ENCODE results near the gene S100A16.
"Not testable (repeated sequence)": the region's sequence is repeated elsewhere in the genome, so short reads cannot be mapped to it uniquely, and the experiment has no call there.

The S100A16 gene

GRCh38 chr1:153614189-153614900 is 1.4 kb upstream of the S100A16 start:
- DNase-seq: no peak

GRCh38 chr1:153613406-153613805 is 469 bp upstream of the S100A16 start:
- DNase-seq: no peak

GRCh38 chr1:153612111-153612754 is 704 bp downstream of the S100A16 start:
- DNase-seq: no peak

- DNase-seq: no peak
Measured at GRCh38 chr1:153611356-153611755, 1.6 kb downstream of the S100A16 start.

GRCh38 chr1:153610811-153611301 is 2.1 kb downstream of the S100A16 start:
- DNase-seq: no peak

- peak; percentile 1 to 9 for DNase-seq
Measured at GRCh38 chr1:153610334-153610733, 2.6 kb downstream of the S100A16 start.

GRCh38 chr1:153609585-153609907 is 3.4 kb downstream of the S100A16 start:
- no peak for DNase-seq

GRCh38 chr1:153608742-153609584 is 4.0 kb downstream of the S100A16 start:
- DNase-seq: peak; percentile 74 to 87

- DNase-seq: peak; percentile 2 to 44
Measured at GRCh38 chr1:153608089-153608682, 4.8 kb downstream of the S100A16 start.

GRCh38 chr1:153607381-153607780 is 5.6 kb downstream of the S100A16 start:
- no peak for DNase-seq

GRCh38 chr1:153606194-153606593 is 6.7 kb downstream of the S100A16 start:
- DNase-seq: no peak

GRCh38 chr1:153602749-153603148 is 10.2 kb downstream of the S100A16 start:
- DNase-seq: no peak

- no peak for DNase-seq
Measured at GRCh38 chr1:153599847-153600246, 13.1 kb downstream of the S100A16 start.

- DNase-seq: no peak
Measured at GRCh38 chr1:153598309-153599172, 14.4 kb downstream of the S100A16 start.

- no peak for DNase-seq
Measured at GRCh38 chr1:153597206-153597605, 15.7 kb downstream of the S100A16 start.

- no peak for DNase-seq
Measured at GRCh38 chr1:153592748-153593147, 20.2 kb downstream of the S100A16 start.

GRCh38 chr1:153588482-153588881 is 24.5 kb downstream of the S100A16 start:
- DNase-seq: no peak

GRCh38 chr1:153588033-153588432 is 24.9 kb downstream of the S100A16 start:
- DNase-seq: not testable (repeated sequence)

GRCh38 chr1:153587314-153587713 is 25.6 kb downstream of the S100A16 start:
- DNase-seq: no peak

- no peak for DNase-seq
Measured at GRCh38 chr1:153586347-153586746, 26.6 kb downstream of the S100A16 start.

GRCh38 chr1:153585006-153585405 is 27.9 kb downstream of the S100A16 start:
- no peak for DNase-seq

- no peak for DNase-seq
Measured at GRCh38 chr1:153583976-153584375, 29.0 kb downstream of the S100A16 start.

Measured in SW 1271 (cell line).